Psoas muscle (tissue), 8 donors: Measurements from ENCODE around the gene SLC4A1AP. TPM values are rescaled to one million over a fixed set of nuclear protein-coding genes. Genes with fewer than 3 reads are reported as not detected.
A peak's percentile ranks its signal among the peaks of the same experiment; 100 is the strongest.

Experiments
- ATAC-seq, 4 donors: fragments of 200-7000 bp; cut with Tn5 transposase; one replicate each; pipeline ENCODE4 v1.9.1; 2020; ENCODE audit warnings: moderate library complexity in 3 of 4, mild to moderate bottlenecking in 2 of 4
- DNase-seq, 2 donors: peaks; one replicate each; pipeline ENCODE4 v3.0.0-alpha.2; 2020
- H3K27ac ChIP-seq: fragments of 200-600 bp; one replicate; pipeline ENCODE4 v1.8.0; 2022
- H3K27me3 ChIP-seq, 3 donors: fragments of 200-600 bp in 1 of 3; one replicate each; pipeline versions ENCODE4 v1.6.1 to v1.8.0; 2013 to 2022; ENCODE audit warnings: low read length in 2 of 3, mild to moderate bottlenecking in 2 of 3, moderate library complexity in 1 of 3; ENCODE audit not compliant: insufficient read depth in 3 of 3
- H3K36me3 ChIP-seq, 2 donors: fragments of 200-600 bp in 1 of 2; one replicate each; pipeline versions ENCODE4 v1.6.1 to v1.8.0; 2013 to 2022; ENCODE audit warnings: low read depth in 1 of 2, mild to moderate bottlenecking in 1 of 2, moderate library complexity in 1 of 2; ENCODE audit not compliant: insufficient read depth in 1 of 2
- H3K4me1 ChIP-seq: fragments of 200-600 bp; one replicate; pipeline ENCODE4 v1.8.0; 2022
- H3K4me3 ChIP-seq: fragments of 200-600 bp; one replicate; pipeline ENCODE4 v1.8.0; 2022; ENCODE audit warnings: mild to moderate bottlenecking
- H3K9me3 ChIP-seq: fragments of 200-600 bp; one replicate; pipeline ENCODE4 v1.8.0; 2022
- WGBS, 3 donors: extraction: QIAGEN DNeasy Blood & Tissue Kit; methylation state at CpG; one replicate each; pipeline versions ENCODE4 v1.1.6 to v1.1.7; 2013; 5-methylcytosine and 5-hydroxymethylcytosine counted together
- intact Hi-C, 2 donors: fragments of 100-400 bp; cut with DNase I; formaldehyde crosslinking; loops; one replicate each; pipeline versions ENCODE4 v1.11.0 to v1.14.2; 2022
- polyA plus RNA-seq, 3 donors: library from polyadenylated mRNA; stranded (reverse); fragments of 200-250 nt; gene quantifications; one replicate each; pipeline ENCODE4 v1.2.3, GENCODE V29; 2013
- total RNA-seq, 4 donors: library from RNA; stranded (reverse); fragmentation: NEBNext Ultra II Directional in 2 of 4; extraction: Animal tissue kit (Norgen Biotek cat#: 25700) in 2 of 4; gene quantifications; one replicate each; pipeline versions ENCODE4 v1.2.1 to v1.2.4, GENCODE V29; 2021 to 2023
- TF ChIP-seq, protein P1 (sequence below): fragments of 200-600 bp; IDR thresholded peaks from one replicate; pipeline ENCODE4 v1.8.0; 2022; ENCODE audit warnings: antibody characterized with exemption
- donor health status: healthy with polysubstance abuse.
- donor health status: DM: no; HTN: no; CAD: no; lungs with moderate emphysema.
- donor health status: Bipolar disorder and iron deficiency.
- donor health status: healthy.
- donor health status: DM: yes; HTN: yes; CAD: no.
- donor health status: DM: no; HTN: no; CAD: no.
- donor health status: DM: no; HTN: no; CAD: no.
- donor health status: DM: yes; HTN: yes; CAD: no.

SLC4A1AP gene
- total and polyA plus RNA-seq, 7 donors, result 20.5 to 44.8 (median 26.7) TPM

DNA sequence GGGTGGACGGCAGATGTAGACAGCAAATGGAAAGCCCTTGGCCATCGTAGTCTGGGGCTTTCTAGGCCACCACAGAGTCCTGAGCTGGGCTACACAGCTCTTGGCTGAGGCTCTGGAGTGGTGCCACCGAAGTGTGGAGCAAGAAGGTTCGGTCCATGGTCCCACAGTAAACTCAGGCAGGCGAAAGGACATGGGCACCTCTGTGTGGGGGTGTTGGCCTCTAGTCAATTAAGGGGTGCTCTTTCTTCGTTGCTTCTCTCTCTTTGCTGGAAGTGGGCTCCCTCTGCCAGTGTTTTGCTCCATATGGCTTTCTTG, 73.2 kb downstream of the SLC4A1AP start:
- Histone ChIP-seq H3K4me3 (no peak overlapping the region), H3K27ac (no peak overlapping the region), H3K27me3 (no peaks in the 10 kb centered on the region), H3K4me1 (peaks cover 13% of the 10 kb centered on the region), H3K36me3 (no peaks in the 10 kb centered on the region), H3K9me3 (no peaks in the 10 kb centered on the region)
- TF ChIP-seq, protein P1, sequence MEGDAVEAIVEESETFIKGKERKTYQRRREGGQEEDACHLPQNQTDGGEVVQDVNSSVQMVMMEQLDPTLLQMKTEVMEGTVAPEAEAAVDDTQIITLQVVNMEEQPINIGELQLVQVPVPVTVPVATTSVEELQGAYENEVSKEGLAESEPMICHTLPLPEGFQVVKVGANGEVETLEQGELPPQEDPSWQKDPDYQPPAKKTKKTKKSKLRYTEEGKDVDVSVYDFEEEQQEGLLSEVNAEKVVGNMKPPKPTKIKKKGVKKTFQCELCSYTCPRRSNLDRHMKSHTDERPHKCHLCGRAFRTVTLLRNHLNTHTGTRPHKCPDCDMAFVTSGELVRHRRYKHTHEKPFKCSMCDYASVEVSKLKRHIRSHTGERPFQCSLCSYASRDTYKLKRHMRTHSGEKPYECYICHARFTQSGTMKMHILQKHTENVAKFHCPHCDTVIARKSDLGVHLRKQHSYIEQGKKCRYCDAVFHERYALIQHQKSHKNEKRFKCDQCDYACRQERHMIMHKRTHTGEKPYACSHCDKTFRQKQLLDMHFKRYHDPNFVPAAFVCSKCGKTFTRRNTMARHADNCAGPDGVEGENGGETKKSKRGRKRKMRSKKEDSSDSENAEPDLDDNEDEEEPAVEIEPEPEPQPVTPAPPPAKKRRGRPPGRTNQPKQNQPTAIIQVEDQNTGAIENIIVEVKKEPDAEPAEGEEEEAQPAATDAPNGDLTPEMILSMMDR, result no peak
- intact Hi-C loops, result no loop called here
- DNase-seq, result no peak
- ATAC-seq, result no peak
- WGBS, 3 donors, result 86 to 94% (median 87%) methylated on average over 6 of the region's 6 CpGs

DNA sequence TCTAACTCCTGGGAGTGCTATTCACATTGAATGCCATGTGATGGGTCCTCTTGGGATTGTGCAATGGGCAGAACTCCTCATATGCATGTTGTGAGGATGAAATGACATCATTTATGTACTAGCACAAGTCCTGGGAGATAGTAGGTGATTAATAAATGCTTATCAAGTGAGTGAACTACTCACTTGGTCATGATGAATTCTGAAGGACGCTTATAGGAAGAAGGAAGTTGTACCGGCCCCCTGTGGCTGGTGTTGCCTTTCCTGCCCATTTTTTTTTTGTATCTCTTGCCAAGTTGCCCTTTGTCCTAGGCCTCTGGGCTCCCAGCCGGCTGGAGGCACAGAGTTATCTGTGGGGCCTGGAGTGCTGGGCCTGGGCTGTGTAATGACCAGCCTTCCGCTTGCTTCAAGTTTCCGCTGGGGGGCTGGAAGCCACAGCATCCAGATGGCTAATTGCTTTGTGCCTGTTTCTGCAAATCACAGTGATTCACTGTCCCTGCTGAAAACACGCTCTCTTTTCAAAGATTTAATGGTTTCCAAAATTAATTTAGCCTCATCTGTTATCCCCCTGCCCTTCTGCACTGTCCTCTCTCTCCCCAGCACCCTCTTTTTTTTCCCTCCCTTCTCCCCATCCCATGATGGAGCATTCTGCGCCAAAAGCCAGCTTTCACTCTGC, 74.1 kb downstream of the SLC4A1AP start:
- no peaks in the 10 kb centered on the region for H3K9me3 ChIP-seq
- peak in 1 of 2 donors; percentile 42 for DNase-seq
- H3K27ac ChIP-seq, result peak overlapping the region; percentile 33
- TF ChIP-seq, protein P1, result no peak
- no peaks in the 10 kb centered on the region for H3K36me3 ChIP-seq
- peaks cover 13% of the 10 kb centered on the region for H3K4me1 ChIP-seq
- intact Hi-C loops, result no loop called here
- ATAC-seq, result peak in 3 of 4 donors; percentile 5 to 34 (median 19)
- no peak overlapping the region for H3K4me3 ChIP-seq
- WGBS, 3 donors, result 68 to 77% (median 71%) methylated on average over 7 of the region's 7 CpGs
- no peaks in the 10 kb centered on the region for H3K27me3 ChIP-seq

DNA sequence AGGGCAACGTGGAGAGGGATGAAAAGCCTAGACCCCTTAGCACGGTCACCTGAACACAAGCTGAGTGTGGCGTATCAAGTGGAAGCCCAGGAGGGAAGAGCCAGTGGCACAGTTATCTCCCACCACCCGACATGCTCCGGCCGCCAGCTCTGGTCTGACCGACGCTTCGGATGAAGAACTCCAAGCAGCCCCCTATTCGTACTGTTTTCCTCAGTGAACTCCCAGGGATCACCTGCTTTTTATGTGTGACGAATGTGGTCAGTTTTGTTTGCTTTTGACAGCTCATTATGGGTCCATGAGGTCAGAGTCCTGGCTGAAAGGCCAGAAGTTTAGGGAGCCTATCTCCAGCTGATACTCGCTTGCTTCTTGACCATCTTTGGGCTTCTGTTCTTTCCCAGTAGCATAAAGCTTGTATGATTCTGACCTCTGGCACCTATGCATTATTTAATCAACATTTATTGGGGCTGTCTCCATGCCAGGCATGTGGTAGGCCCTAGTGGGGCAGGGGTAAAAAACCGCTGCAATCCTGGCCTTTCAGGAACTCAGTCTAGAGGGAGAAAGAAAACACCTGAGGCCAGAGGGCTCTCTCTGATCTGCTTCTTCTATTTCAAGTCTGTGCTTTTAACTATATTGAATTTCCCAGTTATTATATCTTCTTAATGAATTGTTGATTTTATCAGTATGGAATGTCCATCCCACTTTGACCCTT, 74.8 kb downstream of the SLC4A1AP start:
- H3K27ac ChIP-seq, result no peak overlapping the region
- no peak overlapping the region for H3K4me3 ChIP-seq
- H3K27me3 ChIP-seq, result no peaks in the 10 kb centered on the region
- ATAC-seq (no peak), DNase-seq (no peak)
- no peaks in the 10 kb centered on the region for H3K9me3 ChIP-seq
- 86 to 88% (median 87%) methylated on average over 13 of the region's 13 CpGs for WGBS, 3 donors
- intact Hi-C loops, result no loop called here
- no peaks in the 10 kb centered on the region for H3K36me3 ChIP-seq
- H3K4me1 ChIP-seq, result peaks cover 13% of the 10 kb centered on the region
- TF ChIP-seq, protein P1, result no peak

DNA sequence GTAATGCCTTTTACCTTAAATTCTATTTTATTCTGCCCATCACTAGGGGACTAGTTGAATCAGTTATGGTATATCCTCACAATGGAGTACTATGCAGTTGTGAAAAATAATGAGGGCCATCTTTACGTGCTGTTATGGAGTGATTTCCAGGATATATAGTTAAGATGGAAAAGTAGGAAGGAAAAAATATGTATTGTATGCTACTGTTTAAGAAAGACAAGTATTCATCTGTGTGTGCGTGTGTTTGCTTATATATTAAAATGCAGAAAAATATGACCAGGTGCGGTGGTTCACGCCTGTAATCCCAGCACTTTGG, 75.3 kb downstream of the SLC4A1AP start:
- DNase-seq (no peak), ATAC-seq (no peak)
- WGBS, 3 donors, result 94 to 99% (median 99%) methylated on average over 4 of the region's 4 CpGs
- Histone ChIP-seq H3K4me1 (peaks cover 13% of the 10 kb centered on the region), H3K27me3 (no peaks in the 10 kb centered on the region), H3K9me3 (no peaks in the 10 kb centered on the region), H3K4me3 (no peak overlapping the region), H3K27ac (no peak overlapping the region), H3K36me3 (no peaks in the 10 kb centered on the region)
- TF ChIP-seq, protein P1, result no peak
- intact Hi-C loops, result no loop called here
